HL-60 (cell line): Measurements from ENCODE around the gene PGRMC1.

Experiments
- DNase-seq, 2 experiments: peaks; one replicate each; pipeline ENCODE4 v3.0.0-alpha.2; 2010 to 2020; ENCODE audit warnings: low read depth in 1 of 2, low spot score in 1 of 2
- H3K27ac ChIP-seq: fragments of 250-450 bp; sonication (Bioruptor Pico); replicated peaks from 2 replicates; pipeline ENCODE4 v1.5.1; 2020; ENCODE audit warnings: mild to moderate bottlenecking, moderate library complexity
- H3K27me3 ChIP-seq: fragments of 250-450 bp; sonication (Bioruptor Pico); 2 replicates; pipeline ENCODE4 v1.5.1; 2021; ENCODE audit warnings: mild to moderate bottlenecking, moderate library complexity; ENCODE audit not compliant: insufficient read depth, poor library complexity, severe bottlenecking
- H3K4me3 ChIP-seq: replicated peaks from 2 replicates; pipeline ENCODE4 v1.5.1; 2011; ENCODE audit warnings: mild to moderate bottlenecking, control low read depth, low read length; ENCODE audit not compliant: insufficient read depth
- GABPA ChIP-seq: IDR thresholded peaks from 2 replicates; pipeline ENCODE4 v1.6.1; 2012; ENCODE audit warnings: low read depth
- POLR2AphosphoS5 ChIP-seq: IDR thresholded peaks from 2 replicates; pipeline ENCODE4 v1.6.1; 2012; ENCODE audit warnings: low read depth
- SPI1 ChIP-seq: IDR thresholded peaks from 2 replicates; pipeline ENCODE4 v1.6.1; 2012; ENCODE audit warnings: low read depth, mild to moderate bottlenecking, borderline replicate concordance
- TF ChIP-seq, protein P1 (sequence below): IDR thresholded peaks from 2 replicates; pipeline ENCODE4 v1.6.1; 2012; ENCODE audit warnings: low read depth; ENCODE audit not compliant: insufficient replicate concordance
- TF ChIP-seq, protein P2 (sequence below): IDR thresholded peaks from one replicate; pipeline ENCODE4 v1.5.1; 2011; ENCODE audit warnings: low read length, control low read depth, inconsistent platforms; ENCODE audit not compliant: insufficient read depth

Gene PGRMC1

DNA sequence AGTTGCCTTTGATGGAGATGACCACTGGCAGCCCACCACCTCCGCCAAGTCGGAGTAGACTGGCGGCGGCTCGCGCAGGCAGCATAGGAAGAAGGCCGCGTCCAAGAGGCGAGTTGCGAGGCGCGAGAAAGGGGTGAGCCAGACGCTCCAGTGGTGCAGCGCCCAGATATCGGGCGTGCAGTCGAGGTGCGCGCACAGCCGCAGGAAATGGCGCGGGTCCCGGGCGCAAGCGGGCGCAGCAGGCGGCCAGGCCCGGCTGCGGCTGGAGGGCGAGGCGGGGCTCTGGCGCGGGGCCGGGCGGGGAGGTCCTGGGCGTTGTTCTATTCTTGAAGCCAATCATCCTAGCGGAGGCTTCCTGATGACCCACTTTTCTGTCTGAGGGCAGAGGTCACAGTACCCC is 13.2 kb upstream of the PGRMC1 start:
- no peak for DNase-seq

DNA sequence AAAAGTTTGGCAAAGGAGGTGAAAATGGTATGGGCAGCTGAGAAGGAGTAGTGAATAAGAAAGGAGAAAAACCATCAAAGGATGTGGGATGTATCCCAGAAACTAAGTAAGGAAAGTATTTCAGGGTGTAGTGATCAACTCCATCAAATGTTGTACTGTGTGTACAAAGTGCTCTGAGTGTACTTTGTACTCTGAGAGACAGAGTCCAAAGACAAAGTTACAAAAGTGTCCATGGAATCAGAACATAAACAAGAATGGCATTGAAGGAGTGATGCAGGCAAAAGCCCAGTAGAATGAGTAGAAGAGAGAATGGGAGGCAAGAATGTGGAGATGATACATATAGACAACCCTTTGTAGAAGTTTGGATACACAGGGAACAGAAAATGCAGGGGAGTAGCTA is 12.3 kb upstream of the PGRMC1 start:
- Histone ChIP-seq H3K27ac (no peak overlapping the region), H3K27me3 (peaks cover 2% of the 10 kb centered on the region), H3K4me3 (no peak overlapping the region)
- TF ChIP-seq SPI1 = no peak
- TF ChIP-seq POLR2AphosphoS5 = no peak
- no peak for TF ChIP-seq GABPA
- TF ChIP-seq, protein P1, sequence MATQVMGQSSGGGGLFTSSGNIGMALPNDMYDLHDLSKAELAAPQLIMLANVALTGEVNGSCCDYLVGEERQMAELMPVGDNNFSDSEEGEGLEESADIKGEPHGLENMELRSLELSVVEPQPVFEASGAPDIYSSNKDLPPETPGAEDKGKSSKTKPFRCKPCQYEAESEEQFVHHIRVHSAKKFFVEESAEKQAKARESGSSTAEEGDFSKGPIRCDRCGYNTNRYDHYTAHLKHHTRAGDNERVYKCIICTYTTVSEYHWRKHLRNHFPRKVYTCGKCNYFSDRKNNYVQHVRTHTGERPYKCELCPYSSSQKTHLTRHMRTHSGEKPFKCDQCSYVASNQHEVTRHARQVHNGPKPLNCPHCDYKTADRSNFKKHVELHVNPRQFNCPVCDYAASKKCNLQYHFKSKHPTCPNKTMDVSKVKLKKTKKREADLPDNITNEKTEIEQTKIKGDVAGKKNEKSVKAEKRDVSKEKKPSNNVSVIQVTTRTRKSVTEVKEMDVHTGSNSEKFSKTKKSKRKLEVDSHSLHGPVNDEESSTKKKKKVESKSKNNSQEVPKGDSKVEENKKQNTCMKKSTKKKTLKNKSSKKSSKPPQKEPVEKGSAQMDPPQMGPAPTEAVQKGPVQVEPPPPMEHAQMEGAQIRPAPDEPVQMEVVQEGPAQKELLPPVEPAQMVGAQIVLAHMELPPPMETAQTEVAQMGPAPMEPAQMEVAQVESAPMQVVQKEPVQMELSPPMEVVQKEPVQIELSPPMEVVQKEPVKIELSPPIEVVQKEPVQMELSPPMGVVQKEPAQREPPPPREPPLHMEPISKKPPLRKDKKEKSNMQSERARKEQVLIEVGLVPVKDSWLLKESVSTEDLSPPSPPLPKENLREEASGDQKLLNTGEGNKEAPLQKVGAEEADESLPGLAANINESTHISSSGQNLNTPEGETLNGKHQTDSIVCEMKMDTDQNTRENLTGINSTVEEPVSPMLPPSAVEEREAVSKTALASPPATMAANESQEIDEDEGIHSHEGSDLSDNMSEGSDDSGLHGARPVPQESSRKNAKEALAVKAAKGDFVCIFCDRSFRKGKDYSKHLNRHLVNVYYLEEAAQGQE = no peak
- TF ChIP-seq, protein P2, sequence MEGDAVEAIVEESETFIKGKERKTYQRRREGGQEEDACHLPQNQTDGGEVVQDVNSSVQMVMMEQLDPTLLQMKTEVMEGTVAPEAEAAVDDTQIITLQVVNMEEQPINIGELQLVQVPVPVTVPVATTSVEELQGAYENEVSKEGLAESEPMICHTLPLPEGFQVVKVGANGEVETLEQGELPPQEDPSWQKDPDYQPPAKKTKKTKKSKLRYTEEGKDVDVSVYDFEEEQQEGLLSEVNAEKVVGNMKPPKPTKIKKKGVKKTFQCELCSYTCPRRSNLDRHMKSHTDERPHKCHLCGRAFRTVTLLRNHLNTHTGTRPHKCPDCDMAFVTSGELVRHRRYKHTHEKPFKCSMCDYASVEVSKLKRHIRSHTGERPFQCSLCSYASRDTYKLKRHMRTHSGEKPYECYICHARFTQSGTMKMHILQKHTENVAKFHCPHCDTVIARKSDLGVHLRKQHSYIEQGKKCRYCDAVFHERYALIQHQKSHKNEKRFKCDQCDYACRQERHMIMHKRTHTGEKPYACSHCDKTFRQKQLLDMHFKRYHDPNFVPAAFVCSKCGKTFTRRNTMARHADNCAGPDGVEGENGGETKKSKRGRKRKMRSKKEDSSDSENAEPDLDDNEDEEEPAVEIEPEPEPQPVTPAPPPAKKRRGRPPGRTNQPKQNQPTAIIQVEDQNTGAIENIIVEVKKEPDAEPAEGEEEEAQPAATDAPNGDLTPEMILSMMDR = no peak
- no peak for DNase-seq

More for the DNA sequence above, 13.2 kb upstream of the PGRMC1 start:
- Histone ChIP-seq H3K27ac (no peak overlapping the region), H3K4me3 (no peak overlapping the region), H3K27me3 (peaks cover 2% of the 10 kb centered on the region)
- no peak for TF ChIP-seq SPI1

DNA sequence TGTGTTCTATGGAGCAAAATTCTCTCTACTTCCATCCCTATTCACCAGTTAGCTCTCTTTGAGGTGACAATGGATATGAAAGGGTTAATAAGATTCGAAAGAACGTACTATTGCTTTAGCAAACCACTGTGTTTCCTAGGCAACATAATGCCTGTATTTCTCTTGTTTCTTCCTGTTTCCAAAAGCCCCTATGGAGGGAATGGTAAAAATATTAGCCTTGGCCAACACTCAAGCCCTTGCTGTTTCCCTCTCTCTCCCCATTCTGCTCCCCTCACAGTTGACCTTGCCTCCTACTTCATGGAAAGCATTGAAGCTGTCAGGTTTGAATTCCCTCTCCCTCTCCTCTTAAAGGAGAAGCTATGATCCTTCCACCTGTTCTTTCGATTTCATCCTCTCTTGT is 9.6 kb upstream of the PGRMC1 start:
- Histone ChIP-seq H3K27ac (no peak overlapping the region), H3K4me3 (no peak overlapping the region), H3K27me3 (peaks cover 4% of the 10 kb centered on the region)
- TF ChIP-seq, protein P1 = no peak
- TF ChIP-seq SPI1 = no peak
- no peak for TF ChIP-seq POLR2AphosphoS5
- no peak for TF ChIP-seq GABPA
- TF ChIP-seq, protein P2 = no peak
- DNase-seq = no peak

DNA sequence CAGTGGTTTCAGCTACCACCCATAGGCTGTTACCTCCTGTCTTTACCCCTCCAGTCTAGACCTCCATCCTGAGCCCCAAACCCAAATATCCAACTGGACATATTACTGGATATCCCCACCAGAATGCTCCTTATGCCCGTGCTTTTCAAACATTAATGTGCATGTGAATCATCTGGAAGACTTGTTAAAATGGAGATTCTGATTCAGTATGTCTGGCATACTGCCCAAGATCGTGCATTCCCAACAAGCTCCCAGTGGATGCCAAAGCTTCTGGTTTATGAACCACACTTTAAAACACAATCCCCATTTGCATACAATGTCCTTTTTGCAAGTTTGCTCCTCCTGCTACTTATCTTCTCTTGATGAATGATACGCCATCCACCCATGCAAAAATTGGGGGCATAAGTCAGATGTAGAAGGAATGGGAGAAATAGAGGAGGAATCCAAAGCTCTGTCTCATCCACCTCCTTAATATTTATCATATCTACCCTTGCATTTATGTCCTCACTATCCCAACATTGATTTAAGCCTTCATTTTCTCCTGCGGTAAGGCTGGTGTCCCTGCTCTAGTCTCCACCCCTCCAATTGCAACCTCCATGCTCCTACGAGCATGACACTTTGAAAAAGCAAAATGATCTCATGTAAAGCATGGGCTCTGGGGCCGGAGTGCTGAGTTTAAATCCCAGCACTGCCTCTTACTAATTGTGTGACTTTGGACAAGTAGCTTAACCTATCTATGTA is 7.4 kb upstream of the PGRMC1 start:
- no peak overlapping the region for H3K4me3 ChIP-seq

More for the DNA sequence above, 7.4 kb upstream of the PGRMC1 start:
- no peak for TF ChIP-seq GABPA
- TF ChIP-seq, protein P1 = no peak
- no peak for DNase-seq
- Histone ChIP-seq H3K27me3 (peaks cover 4% of the 10 kb centered on the region), H3K27ac (no peak overlapping the region)
